ENCODE data around the gene ADSS2.
"Not testable (repeated sequence)": the region's sequence is repeated elsewhere in the genome, so short reads cannot be mapped to it uniquely, and the experiment has no call there.

Gene ADSS2

DNA sequence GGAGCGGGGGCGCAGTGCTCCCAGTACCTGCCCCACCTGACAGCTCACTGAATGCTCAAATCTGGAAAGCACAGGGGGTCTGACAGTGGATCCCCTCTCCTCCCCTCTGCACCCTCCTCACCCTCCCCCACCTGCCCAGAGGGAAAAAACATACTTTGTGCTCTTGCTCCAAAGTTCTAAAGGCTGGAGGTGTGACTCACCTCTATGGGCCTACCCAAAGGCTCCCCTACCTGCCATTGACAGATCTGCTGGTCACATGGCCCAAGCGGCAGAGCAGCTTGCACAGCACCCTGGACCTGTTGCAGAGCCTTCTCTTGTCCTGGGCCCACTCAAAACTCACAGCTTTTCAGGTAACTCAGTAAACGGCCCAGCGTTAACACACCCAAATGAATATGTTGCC, 55.7 kb downstream of the ADSS2 start:
- DNase-seq (ENCODE audit: low read depth, low spot score), result no peak

DNA sequence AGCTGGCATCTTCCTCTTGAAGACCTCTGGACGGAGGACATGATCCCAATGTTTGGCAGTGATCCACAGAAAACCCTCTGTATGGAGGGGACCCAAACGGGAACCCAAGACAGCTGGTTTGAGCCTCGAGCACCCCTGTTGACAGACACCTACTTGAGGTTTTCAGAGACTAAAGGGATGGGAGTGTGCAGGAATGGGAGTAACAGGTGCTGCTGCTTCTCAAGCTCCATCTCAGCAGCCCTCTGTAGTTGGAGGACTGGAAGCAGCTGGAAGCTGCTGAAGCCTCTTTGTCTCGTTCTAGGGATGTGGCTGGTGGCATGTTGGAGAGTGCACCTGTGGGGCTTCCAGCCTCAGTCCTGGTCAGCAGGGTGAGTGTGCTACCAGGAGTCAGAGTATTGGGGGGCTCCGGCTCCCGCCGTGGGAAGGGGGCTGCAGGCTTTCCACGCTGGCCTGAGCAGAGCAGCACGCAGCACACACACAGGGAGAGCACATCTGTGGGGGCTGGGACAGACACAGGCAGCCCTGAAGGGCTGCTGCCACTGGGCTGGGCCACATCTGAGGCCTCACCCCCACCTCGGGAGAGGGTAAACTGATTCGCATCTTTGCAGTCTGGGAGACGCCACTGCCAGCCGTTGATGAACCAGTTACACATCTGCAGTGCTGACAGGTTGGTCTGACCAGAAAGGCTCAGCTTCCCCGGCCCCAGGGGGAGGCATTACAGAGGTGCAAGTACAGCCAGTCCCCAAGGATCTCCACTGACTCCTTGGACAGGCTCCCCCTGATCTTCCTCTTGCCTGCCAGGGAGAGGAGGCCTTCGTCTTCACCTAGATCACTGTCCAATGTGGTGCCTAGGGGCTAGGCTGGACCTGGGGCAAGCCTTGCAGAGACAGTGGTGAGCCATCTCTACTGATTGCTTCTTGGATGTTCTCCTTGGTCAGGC, 56.6 kb downstream of the ADSS2 start:
- no peak for DNase-seq (ENCODE audit: low read depth, low spot score)

DNA sequence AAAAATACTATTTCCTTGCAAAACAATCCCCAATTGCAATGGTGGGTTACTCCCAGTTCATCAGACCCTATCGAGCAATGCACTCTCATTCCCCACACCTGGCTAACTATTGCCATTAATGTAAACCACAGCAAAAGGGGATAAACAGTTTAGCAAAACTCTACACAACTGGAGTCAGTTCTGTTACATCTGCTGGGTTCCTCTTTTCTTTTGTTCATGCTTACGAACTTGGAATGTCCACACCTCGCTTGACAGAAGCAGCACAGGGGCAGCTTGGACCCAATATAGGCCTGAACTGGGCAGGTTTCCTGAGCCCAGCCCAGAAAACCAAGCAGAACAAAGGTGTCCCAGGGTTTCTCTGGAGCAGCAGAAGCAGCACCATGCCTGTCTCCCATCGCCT, 57.4 kb downstream of the ADSS2 start:
- no peak for DNase-seq (ENCODE audit: low read depth, low spot score)

DNA sequence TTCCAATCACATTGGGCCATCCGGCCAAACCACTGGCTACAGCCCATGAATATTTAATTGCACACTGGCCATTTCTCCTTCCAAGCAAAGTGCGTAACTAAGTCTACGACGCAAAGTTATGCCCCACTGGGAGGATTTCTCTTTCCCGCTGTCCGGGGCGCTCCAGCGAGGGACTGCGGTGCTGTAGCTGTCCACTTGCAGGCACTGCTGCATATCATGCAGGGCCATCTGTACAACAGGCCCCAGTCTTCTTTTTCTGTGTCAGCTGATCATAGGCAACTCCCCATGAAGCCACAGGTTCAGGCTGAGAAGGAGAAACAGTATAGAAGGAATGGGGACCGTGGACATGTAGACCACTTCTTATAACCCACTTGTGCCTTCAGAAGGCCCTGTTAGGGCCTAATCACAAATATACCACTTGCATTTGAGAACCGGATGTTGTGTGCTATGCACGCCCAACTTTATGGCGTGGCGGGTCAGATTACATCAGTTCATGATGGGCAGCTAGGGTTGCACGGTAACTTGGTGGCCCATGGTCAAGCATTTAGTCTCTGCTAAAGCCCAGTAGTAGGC, 58.0 kb downstream of the ADSS2 start:
- no peak for DNase-seq (ENCODE audit: low read depth, low spot score)

DNA sequence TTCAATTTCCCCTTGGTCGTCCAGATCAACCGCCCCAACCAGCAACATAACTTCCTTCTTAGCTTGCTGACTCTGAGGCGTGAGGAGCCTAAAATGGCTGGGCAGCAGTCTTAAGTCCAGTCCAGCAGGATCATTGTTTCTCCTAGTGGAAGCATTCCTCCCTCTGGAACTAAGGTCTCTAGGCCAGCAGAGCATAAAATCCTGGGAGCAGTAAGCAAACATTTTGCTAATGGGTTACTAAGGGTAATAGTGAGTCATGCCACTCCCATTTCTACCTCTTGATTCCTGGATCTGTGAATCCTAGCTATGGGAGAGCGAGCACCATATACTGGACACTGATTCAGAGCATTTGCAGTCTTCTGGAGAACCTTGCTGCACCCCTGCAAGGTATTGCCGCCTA, 59.9 kb downstream of the ADSS2 start:
- DNase-seq (ENCODE audit: low read depth, low spot score), result no peak

DNA sequence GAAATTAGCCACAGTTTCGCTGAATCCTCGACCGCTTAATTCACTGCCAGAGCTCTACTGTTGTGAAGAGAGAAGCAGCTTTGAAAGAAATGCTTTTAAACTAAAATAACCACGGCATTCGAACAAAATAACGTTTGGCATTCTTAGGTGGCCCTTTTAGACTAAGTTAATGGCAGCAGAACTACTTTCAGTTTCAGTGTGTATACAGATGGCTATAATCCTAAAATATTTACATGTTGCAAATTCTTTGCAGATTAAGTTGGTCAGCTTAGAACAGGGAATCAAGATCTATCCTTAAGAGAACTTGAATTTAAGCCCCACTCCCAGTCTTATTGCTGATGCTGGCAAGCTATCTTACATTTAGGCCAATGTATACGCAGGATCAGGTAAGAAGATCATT, 62.7 kb downstream of the ADSS2 start:
- DNase-seq (ENCODE audit: low read depth, low spot score), result no peak

DNA sequence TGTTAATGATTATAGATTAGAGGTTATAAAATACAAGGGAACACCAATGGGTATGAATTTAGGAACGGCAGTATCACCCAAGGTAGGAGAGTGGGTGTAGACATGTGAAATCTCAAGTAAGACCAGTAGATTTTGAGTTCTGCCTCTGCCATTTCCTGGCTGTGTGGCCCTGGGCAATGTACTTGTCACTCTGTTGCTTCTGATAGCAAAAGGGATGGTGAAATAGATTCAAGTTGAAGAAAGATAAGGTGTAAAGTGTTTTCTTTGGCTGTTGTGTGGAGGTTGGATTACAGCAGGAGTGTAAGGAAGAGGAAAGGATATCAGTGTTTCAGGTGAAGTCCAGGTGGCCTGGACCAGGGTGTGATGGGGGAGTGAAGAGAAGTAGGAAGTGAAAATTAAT, 64.3 kb downstream of the ADSS2 start:
- no peak for DNase-seq (ENCODE audit: low read depth, low spot score)

DNA sequence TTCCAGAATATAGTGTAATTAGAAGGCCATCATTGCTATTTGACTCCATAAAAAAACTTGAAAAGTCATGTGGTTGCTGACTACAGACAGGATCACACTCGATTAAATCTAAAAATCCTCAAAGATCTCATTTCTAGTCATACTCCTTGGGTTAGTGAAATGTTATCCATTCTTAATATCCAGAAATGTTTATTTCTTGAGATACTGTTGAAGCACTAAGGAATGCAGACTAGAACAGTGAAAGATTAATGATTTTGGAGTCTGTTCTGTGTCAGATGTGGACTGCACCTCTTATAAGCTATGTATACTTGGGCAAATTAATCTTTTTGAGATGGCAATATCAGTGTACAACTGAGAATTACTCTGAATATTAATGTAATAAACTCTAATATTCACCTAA, 65.1 kb downstream of the ADSS2 start:
- DNase-seq (ENCODE audit: low read depth, low spot score), result no peak

DNA sequence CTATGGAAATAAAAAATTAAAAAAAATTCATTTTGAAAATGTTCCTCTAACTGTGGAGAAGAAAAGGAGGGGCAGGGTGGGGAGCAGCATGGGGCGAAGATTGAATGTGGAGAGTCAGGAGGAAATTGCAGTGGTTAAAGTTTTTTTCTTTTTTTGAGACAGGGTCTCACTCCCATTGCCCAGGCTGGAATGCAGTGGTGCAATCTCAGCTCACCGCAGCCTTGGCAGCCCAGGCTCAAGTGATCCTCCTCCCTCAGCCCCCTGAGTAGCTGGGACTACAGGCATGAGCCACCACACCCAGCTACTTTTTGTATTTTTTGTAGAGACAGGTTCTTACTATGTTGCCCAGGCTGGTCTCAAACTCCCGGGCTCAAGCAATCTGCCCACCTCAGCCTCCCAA, 67.6 kb downstream of the ADSS2 start:
- DNase-seq (ENCODE audit: low read depth, low spot score), result no peak

DNA sequence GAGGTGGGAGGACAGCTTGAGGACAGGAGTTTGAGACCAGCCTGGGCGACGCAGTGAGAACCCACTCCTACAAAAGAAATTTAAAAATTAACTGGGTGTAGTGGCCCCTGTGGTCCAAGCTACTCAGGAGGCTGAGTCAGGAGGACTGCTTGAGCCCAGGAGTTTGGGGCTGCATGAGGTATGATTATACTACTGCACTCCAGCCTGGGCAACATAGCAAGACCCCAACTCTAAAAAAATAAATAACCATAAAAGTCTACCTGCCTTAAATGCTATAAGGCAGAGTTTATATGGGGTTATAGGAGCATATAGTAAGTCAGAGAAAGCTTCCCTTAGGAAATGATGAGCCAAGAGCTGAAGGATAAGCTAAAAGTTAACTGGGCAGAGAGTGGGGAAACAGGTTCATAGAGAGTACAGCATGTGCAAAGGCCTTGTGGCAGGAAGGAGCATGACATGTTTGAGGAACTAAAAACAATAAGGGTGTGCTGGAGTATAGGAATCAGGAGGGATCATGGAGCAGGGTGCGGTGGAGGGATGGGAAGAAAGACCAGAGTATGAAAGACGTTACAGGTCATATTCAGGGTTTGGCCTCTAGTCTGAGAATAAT, 68.3 kb downstream of the ADSS2 start:
- DNase-seq (ENCODE audit: low read depth, low spot score), result no peak

DNA sequence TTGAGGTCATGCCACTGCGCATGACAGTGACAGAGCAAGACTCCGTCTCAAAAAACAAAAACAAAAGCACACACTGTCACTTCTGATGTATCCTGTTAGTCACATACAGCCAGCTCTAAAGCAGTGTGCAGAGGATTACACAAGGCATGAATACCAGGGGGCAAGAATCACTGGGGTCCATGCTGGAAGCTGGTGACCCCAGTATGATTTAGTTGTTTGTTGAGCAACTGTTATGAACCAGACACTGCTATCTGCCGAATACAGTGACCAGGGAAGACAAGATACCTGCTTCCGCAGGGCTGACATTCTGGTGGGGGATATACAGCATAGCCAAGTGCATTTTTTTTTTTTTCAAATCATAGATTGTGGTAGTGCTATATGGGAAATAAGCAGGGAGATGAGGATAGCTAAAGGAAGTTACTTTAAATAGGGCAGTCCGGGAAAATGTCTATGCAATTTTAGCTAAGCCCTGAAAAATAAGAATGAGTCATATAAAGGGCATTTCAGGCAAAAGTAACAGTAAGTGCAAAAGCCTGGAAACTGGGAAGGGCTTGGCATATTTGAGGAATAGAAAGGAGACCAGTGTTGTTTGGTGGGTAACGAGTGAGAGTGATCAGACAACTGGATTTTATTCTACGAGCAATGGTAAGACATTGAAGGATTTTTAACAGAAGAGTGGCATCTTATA, 69.7 kb downstream of the ADSS2 start:
- DNase-seq (ENCODE audit: low read depth, low spot score), result no peak

DNA sequence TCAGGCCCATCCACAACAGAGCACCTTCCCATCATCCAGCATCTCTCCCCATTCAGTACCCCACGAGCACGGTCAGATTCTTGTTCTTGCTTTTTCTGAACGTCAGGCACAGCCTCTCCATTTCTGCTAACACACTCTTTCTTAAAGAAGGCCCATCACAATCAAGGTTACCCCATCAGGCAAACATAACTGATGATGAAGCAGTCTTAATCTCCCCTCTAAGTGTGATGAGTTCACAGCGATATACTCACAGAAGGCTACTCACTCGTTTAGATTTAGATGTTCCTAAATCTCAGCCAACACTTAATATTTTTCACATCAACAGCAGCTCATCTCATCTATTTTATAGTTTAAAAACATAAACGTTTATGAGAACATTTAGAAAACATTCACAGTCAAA, 75.6 kb downstream of the ADSS2 start:
- no peak for DNase-seq (ENCODE audit: low read depth, low spot score)

DNA sequence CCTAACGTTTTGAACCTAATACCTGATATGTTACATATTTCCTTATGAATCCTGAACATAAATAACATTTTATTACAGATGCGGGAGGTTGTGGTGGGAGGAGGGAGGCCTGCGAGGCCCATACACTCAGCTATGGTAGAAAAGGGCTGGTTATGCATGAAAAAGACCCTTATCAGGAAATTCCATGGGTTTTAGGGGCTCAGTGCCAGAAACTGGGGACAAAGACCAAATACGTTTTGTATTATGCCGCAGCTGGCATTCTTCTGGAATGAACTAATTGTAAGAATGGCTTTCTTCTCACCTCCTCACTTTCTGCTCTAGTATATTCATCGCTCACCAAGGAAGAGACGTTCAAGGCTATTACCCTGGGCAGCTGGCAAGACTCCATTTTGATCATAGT, 76.7 kb downstream of the ADSS2 start:
- DNase-seq (ENCODE audit: low read depth, low spot score), result no peak

DNA sequence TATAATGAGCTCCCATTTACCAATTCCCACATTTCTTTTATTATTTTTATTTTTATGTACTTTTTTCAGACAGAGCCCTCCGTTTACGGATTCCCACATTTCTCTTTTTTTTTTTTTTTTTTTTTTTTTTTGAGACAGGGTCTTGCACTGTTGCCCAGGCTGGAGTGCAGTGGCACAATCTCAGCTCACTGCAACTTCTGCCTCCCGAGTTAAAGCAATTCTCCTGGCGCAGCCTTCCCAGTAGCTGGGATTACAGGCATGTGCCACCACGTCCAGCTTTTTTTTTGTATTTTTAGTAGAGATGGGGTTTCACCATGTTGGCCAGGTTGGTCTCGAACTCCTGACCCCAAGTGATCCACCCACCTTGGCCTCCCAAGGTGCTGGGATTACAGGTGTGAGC, 77.2 kb downstream of the ADSS2 start:
- not testable (repeated sequence) for DNase-seq (ENCODE audit: low read depth, low spot score)

DNA sequence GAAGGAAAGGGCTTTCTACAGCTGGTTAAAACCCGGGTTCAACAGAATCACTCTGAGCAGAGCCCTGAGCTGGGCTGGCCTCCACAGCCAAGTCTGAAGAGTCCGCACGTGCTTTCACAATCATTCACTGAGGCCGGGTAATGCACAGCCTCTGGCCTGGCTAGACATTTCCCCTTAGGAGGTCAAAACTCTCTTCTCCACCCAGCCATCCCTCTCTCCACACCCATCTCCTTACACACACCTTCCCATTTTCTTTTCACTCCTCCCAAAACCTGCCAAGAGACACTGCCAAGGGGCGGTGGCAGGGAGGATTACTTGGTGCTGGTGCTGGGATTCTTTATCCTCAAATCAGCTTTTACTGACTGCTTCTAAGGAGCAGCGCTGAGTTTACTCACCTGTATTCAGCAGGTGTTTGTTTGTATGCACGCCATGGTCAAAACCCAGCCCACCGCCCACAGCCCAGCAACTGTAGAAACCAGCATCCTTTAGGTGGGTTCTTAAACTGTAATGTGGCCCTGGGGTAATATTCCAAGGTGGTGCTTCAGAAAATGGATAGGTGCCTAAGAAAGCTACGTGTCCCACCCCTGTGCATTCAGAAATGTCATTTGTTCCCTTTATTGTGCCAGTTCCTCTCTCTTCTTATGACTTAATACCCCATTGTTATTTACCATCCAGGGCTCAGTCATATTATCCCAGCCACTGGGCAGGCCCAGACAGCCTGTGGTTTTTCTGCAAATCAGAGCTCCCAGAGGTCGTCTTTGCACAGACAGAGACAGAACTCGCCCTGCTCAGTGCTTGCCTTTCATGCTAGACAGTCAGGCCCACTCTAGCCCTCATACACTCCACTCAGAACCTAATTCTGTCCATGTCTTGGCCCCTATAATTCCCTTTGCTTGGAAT, 80.2 kb downstream of the ADSS2 start:
- DNase-seq (ENCODE audit: low read depth, low spot score), result no peak

DNA sequence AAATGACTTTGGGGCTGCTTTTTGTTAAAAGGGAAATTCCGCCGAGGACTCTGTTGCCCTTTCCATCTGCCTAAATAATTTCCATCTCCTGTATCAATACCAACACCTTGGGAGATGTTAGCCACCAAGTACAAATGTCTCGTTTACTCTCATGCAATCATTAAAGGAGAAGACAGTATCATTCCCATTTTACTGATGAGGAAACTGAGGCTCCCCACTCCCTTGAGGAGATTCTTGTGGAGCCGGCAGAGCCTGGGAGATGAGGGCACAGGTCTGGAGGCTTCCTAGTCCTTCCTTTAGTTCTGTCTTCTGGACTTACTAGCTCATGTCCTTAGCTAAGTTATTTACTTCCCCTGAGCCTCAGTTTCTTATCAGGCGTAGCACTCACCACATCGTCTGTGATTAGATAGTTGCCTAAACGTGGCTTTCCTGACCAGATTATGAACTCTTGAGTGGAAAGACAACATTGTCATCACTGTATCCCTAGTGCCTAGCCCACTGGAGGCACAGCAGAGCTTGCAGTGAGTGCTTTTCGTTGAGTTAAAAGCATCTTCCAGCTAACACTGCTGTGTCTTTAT, 81.6 kb downstream of the ADSS2 start:
- no peak for DNase-seq (ENCODE audit: low read depth, low spot score)

DNA sequence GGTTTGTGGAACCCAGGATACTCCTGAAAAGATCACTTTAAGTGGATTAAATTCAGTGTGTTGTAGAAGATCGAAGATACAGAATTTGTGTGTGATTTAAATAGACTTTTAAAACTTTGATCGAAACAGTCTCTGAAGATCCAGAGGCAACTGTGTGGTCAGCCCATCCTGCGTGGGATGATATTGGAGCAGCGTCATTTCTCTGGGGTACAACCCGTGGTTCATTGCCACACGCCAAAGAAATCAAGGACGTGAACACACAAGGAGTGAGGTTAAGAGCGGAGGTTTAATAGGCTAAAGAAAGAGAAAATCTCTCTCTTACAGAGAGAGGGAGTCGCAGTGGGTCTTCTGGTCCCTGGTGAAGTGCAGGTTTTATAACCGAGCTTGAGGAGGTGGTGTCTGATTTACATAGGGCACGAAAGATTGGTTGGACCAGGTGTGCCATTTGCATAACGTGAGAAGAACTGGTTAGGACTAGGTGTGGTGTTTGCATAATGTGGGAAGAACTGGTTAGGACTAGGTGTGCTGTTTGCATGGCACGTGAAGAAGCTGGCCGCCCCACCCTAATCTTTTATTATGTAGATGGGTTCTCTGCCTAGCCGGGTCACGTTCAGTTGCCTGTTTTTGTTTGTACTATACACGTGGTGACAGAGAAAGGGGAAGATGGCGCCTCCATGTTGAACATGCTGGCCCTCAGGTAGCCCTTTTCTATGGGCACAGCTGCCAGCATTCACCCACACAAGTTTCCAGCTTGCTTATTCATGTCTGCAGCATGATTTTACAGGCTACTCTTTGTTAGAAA, 82.3 kb downstream of the ADSS2 start:
- DNase-seq (ENCODE audit: low read depth, low spot score), result no peak

DNA sequence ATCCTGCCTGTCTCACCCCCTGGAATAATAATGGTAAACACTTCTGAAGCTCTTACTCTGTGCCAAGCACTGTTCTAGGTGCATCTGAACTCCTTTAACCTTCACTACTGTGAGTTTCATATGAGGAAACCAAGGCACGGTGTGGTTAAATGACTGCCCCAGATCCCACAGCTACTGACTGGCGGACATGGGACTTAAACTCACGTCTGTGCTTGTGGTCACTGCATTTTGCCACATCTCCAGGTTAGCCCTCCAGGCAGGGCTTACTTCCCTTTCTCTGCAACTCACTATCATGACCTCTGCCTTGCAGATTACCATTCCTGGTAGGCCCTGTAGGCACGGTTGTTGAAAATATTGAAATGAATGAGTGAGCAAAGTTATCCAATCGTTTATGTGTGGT, 83.4 kb downstream of the ADSS2 start:
- DNase-seq (ENCODE audit: low read depth, low spot score), result no peak

DNA sequence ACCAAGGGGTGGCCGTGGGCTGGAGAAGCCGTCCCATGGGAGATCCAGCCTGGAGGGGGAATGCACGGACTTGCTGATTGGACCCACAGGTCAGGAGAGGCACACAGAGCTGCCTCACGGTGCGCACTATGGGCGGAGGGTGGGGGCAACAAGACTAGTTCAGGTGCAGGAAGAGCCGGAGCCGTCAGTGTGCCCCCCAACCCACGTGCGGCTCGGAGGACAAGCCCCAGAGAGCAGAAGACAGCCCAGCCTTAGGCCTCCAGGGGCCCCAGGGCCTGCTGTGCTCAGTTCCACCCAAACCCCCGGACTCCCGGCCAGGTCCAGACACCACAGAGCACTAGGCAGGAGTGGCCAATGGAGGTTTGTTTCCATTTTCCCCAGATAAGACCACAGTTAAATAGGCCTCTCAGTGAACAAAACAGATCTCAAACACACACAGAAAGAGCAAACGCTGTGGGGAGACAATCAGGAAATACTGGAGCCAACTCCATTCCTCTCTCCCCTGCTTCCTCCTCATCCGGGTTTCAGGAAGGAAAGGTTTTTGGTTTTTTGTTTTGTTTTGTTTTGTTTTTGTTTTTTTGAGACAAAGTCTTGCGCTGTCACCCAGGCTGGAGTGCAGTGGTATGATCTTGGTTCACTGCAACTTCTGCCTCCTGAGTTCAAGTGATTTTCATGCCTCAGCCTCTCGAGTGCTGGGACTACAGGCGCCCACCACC, 84.2 kb downstream of the ADSS2 start:
- no peak for DNase-seq (ENCODE audit: low read depth, low spot score)

All from activated CD4-positive, CD25-positive, alpha-beta regulatory T cell treated with anti-CD3 and anti-CD28 coated beads, Interleukin-2, amount 50 U/mL, for 16 hours (primary cell).